ENCODE data around the gene TDP2.

Gene TDP2

DNA sequence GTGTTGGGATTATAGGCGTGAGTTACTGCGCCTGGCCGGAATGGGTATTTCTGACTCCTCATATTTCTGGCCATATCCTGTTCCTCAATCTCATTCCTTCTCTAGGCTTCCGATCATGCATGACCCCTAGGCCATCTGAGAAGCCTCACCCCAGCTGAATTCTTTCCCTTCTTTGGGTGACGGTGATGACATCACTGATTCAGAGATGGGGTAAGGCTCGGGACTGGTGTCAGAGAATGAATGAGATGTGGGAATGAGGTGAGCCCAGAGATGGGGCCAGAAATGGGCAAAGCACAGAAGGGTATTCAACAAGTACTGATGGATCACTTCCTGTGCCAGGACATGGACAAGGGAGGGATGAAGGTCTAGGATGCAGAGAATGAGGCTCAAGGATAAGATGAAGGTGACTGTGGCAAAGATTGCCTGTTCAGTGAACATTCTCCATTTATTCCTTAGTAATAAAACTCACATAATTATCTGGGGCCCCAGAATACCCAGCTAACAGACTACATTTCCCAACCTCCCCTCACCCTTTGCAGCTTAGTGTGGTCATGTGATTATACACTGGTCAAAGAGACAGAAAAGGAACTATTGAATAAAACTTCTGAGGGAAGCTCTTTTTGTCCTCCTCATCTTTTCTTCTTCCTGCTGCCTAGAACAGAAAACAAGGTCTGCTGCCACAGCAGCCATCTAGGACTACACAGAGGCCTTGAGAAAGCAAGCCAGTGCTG is 60.3 kb downstream of the TDP2 start:
- no peak for DNase-seq

DNA sequence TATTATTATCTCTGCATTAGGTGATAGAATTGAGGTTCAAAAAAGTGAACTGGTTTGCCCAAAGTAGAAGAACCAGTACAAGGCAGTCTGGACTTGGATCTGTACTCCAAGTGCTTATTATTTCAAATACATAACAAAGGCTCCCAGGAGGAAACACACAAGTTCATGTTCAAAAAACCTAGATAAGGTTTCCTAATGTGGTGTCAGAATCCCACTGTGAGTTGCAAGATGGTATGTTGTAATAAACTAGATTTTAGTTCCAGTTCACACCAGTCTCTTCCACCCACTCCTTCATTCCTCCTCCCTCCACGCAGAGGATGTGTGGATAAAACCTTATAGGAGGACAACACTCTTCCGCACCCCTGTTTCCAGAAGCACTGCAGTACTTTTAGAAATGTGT is 63.5 kb downstream of the TDP2 start:
- no peak for DNase-seq

DNA sequence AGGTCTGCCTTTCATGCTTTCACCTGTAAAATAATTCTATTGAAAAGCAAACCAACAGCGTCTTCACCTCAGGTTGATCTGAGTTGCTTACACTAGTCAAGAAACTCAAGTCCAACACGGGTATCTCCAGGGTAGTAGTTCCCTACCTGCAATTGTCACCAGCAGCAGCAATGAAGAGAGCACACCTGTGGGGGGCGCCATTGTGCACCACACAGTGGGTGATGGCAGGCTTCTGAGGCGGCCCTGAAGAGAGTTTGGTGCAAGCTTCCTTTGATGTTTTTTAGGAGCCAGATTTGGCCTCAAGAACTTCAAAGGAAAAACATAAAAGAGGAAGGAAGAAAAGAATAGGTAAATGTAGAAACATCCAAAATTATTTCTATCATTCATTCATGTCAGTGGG is 65.8 kb downstream of the TDP2 start:
- no peak for DNase-seq

Data from amygdala (tissue), 56 donors.